Measurements from ENCODE around the gene STARD13. TPM values are rescaled to one million over a fixed set of nuclear protein-coding genes. Genes with fewer than 3 reads are reported as not detected.

The STARD13 gene
- total and polyA plus RNA-seq, 4 donors = 14.2 to 51.4 (median 22.2) TPM

DNA sequence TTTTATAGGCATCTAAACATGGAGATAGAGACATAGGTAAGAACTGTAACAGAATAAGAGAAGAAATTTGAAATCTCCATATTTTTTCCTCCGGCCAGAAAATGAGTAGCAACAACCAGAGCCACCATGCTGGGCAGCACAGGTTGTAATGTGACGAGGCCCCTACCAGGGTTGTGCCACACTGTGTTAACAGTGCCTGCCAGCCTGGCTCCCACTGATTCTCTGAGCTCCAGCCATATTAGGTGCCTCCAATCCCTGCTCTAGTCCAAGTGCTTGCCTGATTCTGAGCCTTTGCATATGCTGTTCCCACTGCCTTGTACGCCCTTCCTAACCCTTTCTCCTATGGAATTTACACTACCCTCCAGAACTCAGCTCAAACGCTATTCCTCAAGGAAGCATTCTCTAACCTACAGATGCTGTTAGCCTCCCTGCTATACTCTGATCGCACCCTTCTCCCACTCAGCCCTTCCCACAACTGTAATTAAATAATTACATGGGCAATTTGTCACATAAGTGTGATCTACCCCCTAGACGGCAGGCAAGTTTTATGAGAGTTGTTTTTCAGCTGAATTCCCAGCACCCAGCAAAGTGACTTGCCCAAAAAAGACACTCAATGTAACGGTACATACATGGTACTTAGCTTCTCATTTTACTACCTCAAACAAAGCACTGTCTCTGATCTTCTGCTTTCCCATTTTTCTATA is 37.6 kb upstream of the STARD13 start:
- Histone ChIP-seq H3K9me3 (ENCODE audit: control insufficient read depth, insufficient read depth, low read length) (no peaks in the 10 kb centered on the region), H3K27me3 (ENCODE audit: control insufficient read depth, insufficient read depth, low read length) (no peaks in the 10 kb centered on the region), H3K27ac (ENCODE audit: low read depth, low read length) (peak overlapping the region; percentile 48), H3K4me3 (ENCODE audit: low read depth, low read length) (no peak overlapping the region), H3K4me1 (ENCODE audit: control insufficient read depth, insufficient read depth, low read length) (no peaks in the 10 kb centered on the region), H3K36me3 (ENCODE audit: control insufficient read depth, insufficient read depth, low read length) (no peaks in the 10 kb centered on the region)
- 85% methylated on average over 5 of the region's 7 CpGs for WGBS (ENCODE audit: insufficient coverage)
- DNase-seq (ENCODE audit: low read depth in 4 of 6, low spot score in 6 of 6) = peak in 1 of 6 donors; percentile 49

DNA sequence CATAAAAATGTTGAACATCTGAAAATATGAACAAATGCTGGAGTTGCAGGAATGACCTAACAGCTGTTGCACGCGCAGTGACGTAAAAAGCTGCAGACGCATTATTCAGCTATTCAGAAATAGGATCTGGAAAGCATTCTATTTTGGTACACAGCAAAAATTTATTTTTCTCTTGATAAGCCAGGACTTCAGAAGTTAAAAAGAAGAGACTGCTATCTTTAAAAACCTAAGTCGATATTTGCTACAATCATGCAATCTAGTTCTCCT is 36.9 kb upstream of the STARD13 start:
- no peak overlapping the region for H3K4me3 ChIP-seq (ENCODE audit: low read depth, low read length)
- H3K27me3 ChIP-seq (ENCODE audit: control insufficient read depth, insufficient read depth, low read length) = no peaks in the 10 kb centered on the region
- WGBS (ENCODE audit: insufficient coverage) = 90% methylated on average over 4 of the region's 5 CpGs
- DNase-seq (ENCODE audit: low read depth in 4 of 6, low spot score in 6 of 6) = no peak
- H3K9me3 ChIP-seq (ENCODE audit: control insufficient read depth, insufficient read depth, low read length) = no peaks in the 10 kb centered on the region
- no peaks in the 10 kb centered on the region for H3K36me3 ChIP-seq (ENCODE audit: control insufficient read depth, insufficient read depth, low read length)
- no peaks in the 10 kb centered on the region for H3K4me1 ChIP-seq (ENCODE audit: control insufficient read depth, insufficient read depth, low read length)
- H3K27ac ChIP-seq (ENCODE audit: low read depth, low read length) = no peak overlapping the region

DNA sequence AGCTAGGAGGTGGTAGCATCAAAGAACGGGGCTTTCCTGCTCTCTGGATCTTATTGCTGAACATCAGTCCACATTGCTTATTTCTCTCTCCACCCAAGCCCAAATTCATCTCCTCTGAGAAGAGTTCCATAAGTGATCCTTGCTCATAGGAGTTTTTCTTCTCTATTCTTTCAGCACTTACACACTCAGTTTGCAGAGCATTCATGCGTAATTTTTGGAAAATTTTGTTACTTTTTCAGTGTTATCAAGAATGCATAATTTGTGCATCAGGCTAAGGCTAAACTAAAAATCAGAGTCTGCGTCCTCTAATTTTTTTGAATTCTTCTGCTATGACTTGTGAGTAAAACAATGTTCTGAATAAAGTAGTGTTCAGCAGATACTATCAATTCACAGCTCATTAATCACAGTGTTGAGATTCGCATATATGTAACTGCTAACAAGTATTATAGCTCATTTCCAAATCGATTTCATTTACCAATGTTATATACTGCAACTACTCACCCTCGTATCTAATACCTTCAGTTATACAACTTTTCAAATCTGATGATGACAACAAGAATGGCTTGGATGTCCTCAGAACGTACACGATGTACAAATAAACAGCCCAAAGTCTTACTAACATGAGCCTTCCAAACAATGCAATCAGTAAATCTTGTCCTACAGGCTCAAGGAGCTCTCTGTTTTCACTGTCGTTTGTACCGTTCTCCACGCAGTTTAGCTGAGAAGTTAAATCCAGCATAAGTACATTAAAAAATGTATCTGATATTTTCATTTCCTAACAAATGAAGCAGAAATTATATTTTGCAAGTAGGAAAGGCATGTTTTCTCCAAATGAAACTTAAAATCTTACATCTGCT is 36.4 kb upstream of the STARD13 start:
- Histone ChIP-seq H3K9me3 (ENCODE audit: control insufficient read depth, insufficient read depth, low read length) (no peaks in the 10 kb centered on the region), H3K27ac (ENCODE audit: low read depth, low read length) (peak overlapping the region; percentile 57), H3K27me3 (ENCODE audit: control insufficient read depth, insufficient read depth, low read length) (no peaks in the 10 kb centered on the region), H3K36me3 (ENCODE audit: control insufficient read depth, insufficient read depth, low read length) (no peaks in the 10 kb centered on the region), H3K4me3 (ENCODE audit: low read depth, low read length) (no peak overlapping the region), H3K4me1 (ENCODE audit: control insufficient read depth, insufficient read depth, low read length) (no peaks in the 10 kb centered on the region)
- WGBS (ENCODE audit: insufficient coverage) = 50% methylated on average over 4 of the region's 11 CpGs
- DNase-seq (ENCODE audit: low read depth in 4 of 6, low spot score in 6 of 6) = no peak

DNA sequence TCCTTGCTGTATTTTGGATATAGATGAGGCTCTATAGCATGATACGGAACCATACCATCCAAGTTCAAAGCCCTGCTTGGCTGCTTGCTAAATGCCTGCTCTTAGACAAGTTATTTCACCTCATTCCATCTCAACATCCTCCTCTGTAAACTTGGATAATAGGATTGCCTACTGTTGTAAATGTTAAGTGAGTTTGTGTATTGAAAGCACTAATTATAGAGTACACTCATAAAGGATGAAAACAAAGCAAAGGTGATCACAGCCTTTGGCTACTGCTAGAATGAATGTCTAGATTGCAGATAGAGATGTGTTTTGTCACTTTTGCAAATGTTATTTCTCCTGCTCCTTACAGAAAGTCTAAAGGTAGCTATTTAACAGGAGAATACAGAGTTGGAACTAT is 34.3 kb upstream of the STARD13 start:
- DNase-seq (ENCODE audit: low read depth in 4 of 6, low spot score in 6 of 6) = no peak
- Histone ChIP-seq H3K36me3 (ENCODE audit: control insufficient read depth, insufficient read depth, low read length) (no peaks in the 10 kb centered on the region), H3K4me1 (ENCODE audit: control insufficient read depth, insufficient read depth, low read length) (no peaks in the 10 kb centered on the region), H3K9me3 (ENCODE audit: control insufficient read depth, insufficient read depth, low read length) (no peaks in the 10 kb centered on the region), H3K4me3 (ENCODE audit: low read depth, low read length) (no peak overlapping the region), H3K27me3 (ENCODE audit: control insufficient read depth, insufficient read depth, low read length) (no peaks in the 10 kb centered on the region), H3K27ac (ENCODE audit: low read depth, low read length) (no peak overlapping the region)
- no CpG with 5 or more reads among the region's 1 CpG for WGBS (ENCODE audit: insufficient coverage)

DNA sequence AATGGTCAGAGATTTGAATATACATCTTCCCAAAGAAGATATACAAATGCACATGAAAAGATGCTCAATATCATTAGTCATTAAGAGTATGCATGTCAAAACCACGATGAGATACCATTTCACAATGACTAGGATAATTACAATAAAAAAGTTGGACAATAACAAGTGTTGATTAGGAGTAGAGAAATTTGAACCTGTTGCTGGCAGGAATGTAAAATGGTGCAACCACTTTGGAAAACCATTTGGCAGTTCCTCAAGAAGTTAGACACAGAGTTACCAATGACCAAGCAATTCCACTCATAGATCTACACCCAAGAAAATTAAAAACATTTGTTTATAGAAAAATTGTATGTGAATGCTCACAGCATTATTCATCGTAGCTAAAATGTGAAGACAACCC is 33.2 kb upstream of the STARD13 start:
- no CpG with 5 or more reads among the region's 2 CpGs for WGBS (ENCODE audit: insufficient coverage)
- DNase-seq (ENCODE audit: low read depth in 4 of 6, low spot score in 6 of 6) = no peak
- H3K4me3 ChIP-seq (ENCODE audit: low read depth, low read length) = no peak overlapping the region
- no peak overlapping the region for H3K27ac ChIP-seq (ENCODE audit: low read depth, low read length)
- H3K36me3 ChIP-seq (ENCODE audit: control insufficient read depth, insufficient read depth, low read length) = no peaks in the 10 kb centered on the region
- H3K9me3 ChIP-seq (ENCODE audit: control insufficient read depth, insufficient read depth, low read length) = no peaks in the 10 kb centered on the region
- H3K4me1 ChIP-seq (ENCODE audit: control insufficient read depth, insufficient read depth, low read length) = no peaks in the 10 kb centered on the region
- no peaks in the 10 kb centered on the region for H3K27me3 ChIP-seq (ENCODE audit: control insufficient read depth, insufficient read depth, low read length)

DNA sequence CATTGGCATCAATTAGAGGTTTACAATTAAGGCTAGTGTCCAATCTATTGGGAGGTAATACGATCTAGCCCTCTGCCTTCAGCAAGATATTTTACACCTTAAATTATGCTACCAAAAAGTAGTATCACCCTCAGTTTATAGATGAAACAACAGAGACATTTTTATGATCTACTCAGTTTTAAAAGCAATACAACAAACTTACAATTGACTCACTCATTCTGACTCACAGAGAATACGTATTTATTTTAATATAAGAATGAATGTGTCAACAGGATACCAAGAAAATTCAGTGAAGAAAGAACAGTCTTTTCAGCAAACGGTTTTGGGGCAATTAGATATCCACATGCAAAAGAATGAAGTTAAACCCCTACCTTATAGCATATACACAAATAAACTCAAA is 32.5 kb upstream of the STARD13 start:
- Histone ChIP-seq H3K4me1 (ENCODE audit: control insufficient read depth, insufficient read depth, low read length) (no peaks in the 10 kb centered on the region), H3K9me3 (ENCODE audit: control insufficient read depth, insufficient read depth, low read length) (no peaks in the 10 kb centered on the region), H3K27me3 (ENCODE audit: control insufficient read depth, insufficient read depth, low read length) (no peaks in the 10 kb centered on the region), H3K36me3 (ENCODE audit: control insufficient read depth, insufficient read depth, low read length) (no peaks in the 10 kb centered on the region), H3K27ac (ENCODE audit: low read depth, low read length) (no peak overlapping the region), H3K4me3 (ENCODE audit: low read depth, low read length) (no peak overlapping the region)
- no peak for DNase-seq (ENCODE audit: low read depth in 4 of 6, low spot score in 6 of 6)
- no CpG with 5 or more reads among the region's 3 CpGs for WGBS (ENCODE audit: insufficient coverage)

DNA sequence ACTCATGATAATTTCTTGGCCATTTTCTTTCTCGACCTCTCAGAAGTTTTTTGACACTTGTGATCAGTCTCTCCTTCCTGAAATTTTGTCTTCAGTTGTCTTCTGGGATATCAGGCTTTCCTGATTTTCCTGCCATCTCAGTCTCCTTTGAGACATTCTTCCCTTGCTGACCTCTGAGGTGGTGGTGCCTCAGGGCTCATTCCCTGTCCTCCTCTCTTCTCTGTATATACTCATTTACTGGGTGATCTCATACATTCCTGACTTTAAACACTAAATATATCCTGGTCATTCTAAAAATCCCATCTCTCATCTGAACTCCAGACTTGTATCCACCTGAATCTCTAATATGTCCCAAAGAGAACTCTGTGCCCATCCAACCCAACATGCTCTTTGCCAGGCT is 31.3 kb upstream of the STARD13 start:
- no peak for DNase-seq (ENCODE audit: low read depth in 4 of 6, low spot score in 6 of 6)
- Histone ChIP-seq H3K27ac (ENCODE audit: low read depth, low read length) (no peak overlapping the region), H3K36me3 (ENCODE audit: control insufficient read depth, insufficient read depth, low read length) (no peaks in the 10 kb centered on the region), H3K4me1 (ENCODE audit: control insufficient read depth, insufficient read depth, low read length) (no peaks in the 10 kb centered on the region), H3K4me3 (ENCODE audit: low read depth, low read length) (no peak overlapping the region), H3K27me3 (ENCODE audit: control insufficient read depth, insufficient read depth, low read length) (no peaks in the 10 kb centered on the region), H3K9me3 (ENCODE audit: control insufficient read depth, insufficient read depth, low read length) (no peaks in the 10 kb centered on the region)
- 100% methylated on average over 1 of the region's 1 CpG for WGBS (ENCODE audit: insufficient coverage)

DNA sequence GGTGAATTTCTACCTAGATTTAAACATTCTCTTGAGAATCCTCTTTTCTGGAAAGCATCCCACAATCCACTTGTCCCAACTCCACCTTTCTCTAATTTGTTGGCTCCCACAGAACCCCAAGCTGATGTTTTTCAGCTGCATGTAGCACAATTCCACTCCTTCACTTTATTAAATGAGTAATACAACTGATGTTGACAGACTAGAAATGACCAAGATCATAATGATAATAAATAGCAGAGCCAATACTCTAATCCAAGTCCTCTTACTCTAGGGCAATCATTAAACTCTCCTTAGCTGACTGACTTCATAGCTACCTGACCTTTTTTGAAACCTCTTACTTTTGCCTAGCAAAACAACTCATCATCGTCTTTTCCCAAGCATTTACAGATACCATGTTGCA is 27.9 kb upstream of the STARD13 start:
- WGBS (ENCODE audit: insufficient coverage) = no CpG with 5 or more reads among the region's 1 CpG
- Histone ChIP-seq H3K36me3 (ENCODE audit: control insufficient read depth, insufficient read depth, low read length) (no peaks in the 10 kb centered on the region), H3K27me3 (ENCODE audit: control insufficient read depth, insufficient read depth, low read length) (no peaks in the 10 kb centered on the region), H3K4me3 (ENCODE audit: low read depth, low read length) (no peak overlapping the region), H3K27ac (ENCODE audit: low read depth, low read length) (no peak overlapping the region), H3K9me3 (ENCODE audit: control insufficient read depth, insufficient read depth, low read length) (no peaks in the 10 kb centered on the region), H3K4me1 (ENCODE audit: control insufficient read depth, insufficient read depth, low read length) (no peaks in the 10 kb centered on the region)
- no peak for DNase-seq (ENCODE audit: low read depth in 4 of 6, low spot score in 6 of 6)

DNA sequence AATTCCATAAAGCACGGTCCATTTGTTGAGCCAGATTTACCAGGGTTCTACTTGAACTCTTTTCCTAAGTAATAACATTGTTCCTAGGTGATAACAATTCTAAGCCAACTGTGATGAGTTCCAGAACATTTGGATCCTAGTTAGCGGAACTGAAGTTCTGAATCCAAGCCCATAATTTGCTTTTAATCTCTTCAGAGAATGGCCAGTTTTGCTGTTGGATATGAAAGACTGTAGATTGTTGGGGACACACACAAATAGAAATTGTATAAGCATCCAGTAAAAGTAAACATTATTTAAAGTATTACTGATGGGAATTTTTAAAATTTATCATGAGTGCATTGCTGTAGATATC is 27.3 kb upstream of the STARD13 start:
- H3K27ac ChIP-seq (ENCODE audit: low read depth, low read length) = no peak overlapping the region
- H3K4me1 ChIP-seq (ENCODE audit: control insufficient read depth, insufficient read depth, low read length) = no peaks in the 10 kb centered on the region
- no peak overlapping the region for H3K4me3 ChIP-seq (ENCODE audit: low read depth, low read length)
- no peaks in the 10 kb centered on the region for H3K9me3 ChIP-seq (ENCODE audit: control insufficient read depth, insufficient read depth, low read length)
- no peaks in the 10 kb centered on the region for H3K27me3 ChIP-seq (ENCODE audit: control insufficient read depth, insufficient read depth, low read length)
- no peak for DNase-seq (ENCODE audit: low read depth in 4 of 6, low spot score in 6 of 6)
- no peaks in the 10 kb centered on the region for H3K36me3 ChIP-seq (ENCODE audit: control insufficient read depth, insufficient read depth, low read length)
- no CpG with 5 or more reads among the region's 2 CpGs for WGBS (ENCODE audit: insufficient coverage)

Measured in spinal cord (tissue), 10 donors.